ENCODE data around the gene KRTAP10-3.

The KRTAP10-3 gene

GRCh38 chr21:44530221-44530902, 28.2 kb downstream of the KRTAP10-3 start:
- no peak for TF ChIP-seq EZH2phosphoT487 (conservative IDR thresholded peaks at IDR 0.05; ENCODE audit: low read length)
- TF ChIP-seq, protein P1, sequence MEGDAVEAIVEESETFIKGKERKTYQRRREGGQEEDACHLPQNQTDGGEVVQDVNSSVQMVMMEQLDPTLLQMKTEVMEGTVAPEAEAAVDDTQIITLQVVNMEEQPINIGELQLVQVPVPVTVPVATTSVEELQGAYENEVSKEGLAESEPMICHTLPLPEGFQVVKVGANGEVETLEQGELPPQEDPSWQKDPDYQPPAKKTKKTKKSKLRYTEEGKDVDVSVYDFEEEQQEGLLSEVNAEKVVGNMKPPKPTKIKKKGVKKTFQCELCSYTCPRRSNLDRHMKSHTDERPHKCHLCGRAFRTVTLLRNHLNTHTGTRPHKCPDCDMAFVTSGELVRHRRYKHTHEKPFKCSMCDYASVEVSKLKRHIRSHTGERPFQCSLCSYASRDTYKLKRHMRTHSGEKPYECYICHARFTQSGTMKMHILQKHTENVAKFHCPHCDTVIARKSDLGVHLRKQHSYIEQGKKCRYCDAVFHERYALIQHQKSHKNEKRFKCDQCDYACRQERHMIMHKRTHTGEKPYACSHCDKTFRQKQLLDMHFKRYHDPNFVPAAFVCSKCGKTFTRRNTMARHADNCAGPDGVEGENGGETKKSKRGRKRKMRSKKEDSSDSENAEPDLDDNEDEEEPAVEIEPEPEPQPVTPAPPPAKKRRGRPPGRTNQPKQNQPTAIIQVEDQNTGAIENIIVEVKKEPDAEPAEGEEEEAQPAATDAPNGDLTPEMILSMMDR (IDR thresholded peaks at IDR 0.05; ENCODE audit: insufficient read depth, low read length, poor library complexity, severe bottlenecking): no peak
- no peaks in the 10 kb centered on the region for H3K9me3 ChIP-seq (ENCODE audit: insufficient read depth, low read length)
- no peak overlapping the region for H3K4me3 ChIP-seq (ENCODE audit: insufficient read depth, low read length, poor library complexity, severe bottlenecking)
- no peaks in the 10 kb centered on the region for H3K9me2 ChIP-seq (replicated peaks; ENCODE audit: insufficient read depth, low read length)
- H2AFZ ChIP-seq (ENCODE audit: low read depth, low read length, severe bottlenecking): no peak overlapping the region
- H4K20me1 ChIP-seq (ENCODE audit: low read depth, low read length): no peaks in the 10 kb centered on the region
- no peak overlapping the region for H3K27ac ChIP-seq (ENCODE audit: low read depth, low read length)
- no peak overlapping the region for H3K4me2 ChIP-seq (ENCODE audit: low read depth, low read length, poor library complexity, severe bottlenecking)
- no peaks in the 10 kb centered on the region for H3K79me2 ChIP-seq (ENCODE audit: insufficient read depth, low read length)
- H3K9ac ChIP-seq (ENCODE audit: low read length): no peak overlapping the region
- no peaks in the 10 kb centered on the region for H3K27me3 ChIP-seq (ENCODE audit: low read length)
- H3F3A ChIP-seq (ENCODE audit: insufficient read depth): no peaks in the 10 kb centered on the region
- no peaks in the 10 kb centered on the region for H3K36me3 ChIP-seq (ENCODE audit: low read length)

DNA sequence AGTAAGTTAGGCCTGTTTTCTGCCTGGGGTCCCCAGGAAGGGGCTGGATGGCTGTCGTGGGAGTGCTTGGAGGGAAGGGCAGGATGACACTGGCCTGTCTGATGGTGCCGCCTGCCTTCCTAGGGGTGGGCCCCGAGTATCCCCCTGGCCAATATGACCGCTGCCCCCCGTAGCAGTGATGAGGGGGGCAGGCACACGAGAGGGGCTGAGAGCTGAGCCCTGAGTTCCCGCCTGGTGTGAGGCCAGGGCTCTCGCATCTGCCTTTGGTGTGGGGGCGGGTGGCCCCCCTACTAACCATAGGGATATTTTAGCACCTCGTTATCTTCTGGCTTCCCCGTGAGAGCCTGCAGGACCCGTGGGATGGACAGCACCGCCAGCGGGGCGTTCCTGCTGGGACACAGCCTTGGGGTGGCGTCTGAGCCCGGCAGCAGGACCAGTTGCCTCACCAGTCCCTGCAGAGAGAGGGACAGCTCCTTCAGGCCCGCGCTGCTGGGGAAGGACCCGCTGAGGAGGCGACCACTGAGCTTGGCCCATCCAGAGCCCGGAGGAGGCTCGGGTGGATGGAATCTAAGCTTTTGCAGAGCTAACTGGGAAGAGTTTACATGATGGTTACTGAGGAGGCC, 29.0 kb downstream of the KRTAP10-3 start:
- H3K4me2 ChIP-seq (ENCODE audit: low read depth, low read length, poor library complexity, severe bottlenecking): no peak overlapping the region
- peaks cover 2% of the 10 kb centered on the region; the same call in 1 of the 2 replicates for H3K9me3 ChIP-seq (ENCODE audit: insufficient read depth, low read length)
- H3K9ac ChIP-seq (ENCODE audit: low read length): no peak overlapping the region
- H3K27me3 ChIP-seq (ENCODE audit: low read length): no peaks in the 10 kb centered on the region
- H4K20me1 ChIP-seq (ENCODE audit: low read depth, low read length): no peaks in the 10 kb centered on the region
- H3K79me2 ChIP-seq (ENCODE audit: insufficient read depth, low read length): no peaks in the 10 kb centered on the region
- no peaks in the 10 kb centered on the region for H3K36me3 ChIP-seq (ENCODE audit: low read length)
- H3K27ac ChIP-seq (ENCODE audit: low read depth, low read length): no peak overlapping the region
- no peak overlapping the region for H2AFZ ChIP-seq (ENCODE audit: low read depth, low read length, severe bottlenecking)
- TF ChIP-seq, protein P1 (IDR thresholded peaks at IDR 0.05; ENCODE audit: insufficient read depth, low read length, poor library complexity, severe bottlenecking): no peak
- no peak for TF ChIP-seq EZH2phosphoT487 (conservative IDR thresholded peaks at IDR 0.05; ENCODE audit: low read length)
- H3F3A ChIP-seq (ENCODE audit: insufficient read depth): no peaks in the 10 kb centered on the region
- no peak overlapping the region for H3K4me3 ChIP-seq (ENCODE audit: insufficient read depth, low read length, poor library complexity, severe bottlenecking)
- H3K9me2 ChIP-seq (replicated peaks; ENCODE audit: insufficient read depth, low read length): no peaks in the 10 kb centered on the region

DNA sequence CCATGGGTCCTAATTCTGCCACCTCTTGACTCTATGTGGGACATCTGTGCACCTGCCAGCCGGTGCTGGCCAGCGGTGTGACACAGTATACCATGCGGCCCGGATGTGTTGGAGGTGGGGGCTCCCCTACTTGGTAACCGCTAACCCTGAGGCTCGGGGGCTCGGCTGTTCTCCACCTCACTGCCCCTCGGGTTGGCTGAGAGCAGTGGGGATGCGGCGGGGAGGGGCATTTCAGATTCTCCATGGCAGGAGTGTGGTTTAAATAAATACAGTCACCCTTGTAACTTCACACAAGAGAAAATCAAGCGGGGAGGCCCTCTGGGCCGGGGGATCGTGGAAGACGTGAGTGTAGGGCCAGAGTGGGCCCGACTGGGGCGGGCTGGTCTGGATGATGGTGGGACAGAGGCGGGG, 29.6 kb downstream of the KRTAP10-3 start:
- H3K27me3 ChIP-seq (ENCODE audit: low read length): no peaks in the 10 kb centered on the region
- H3K36me3 ChIP-seq (ENCODE audit: low read length): no peaks in the 10 kb centered on the region
- no peak overlapping the region for H3K4me3 ChIP-seq (ENCODE audit: insufficient read depth, low read length, poor library complexity, severe bottlenecking)
- peaks cover 8% of the 10 kb centered on the region; the same call in 1 of the 2 replicates for H3K9me3 ChIP-seq (ENCODE audit: insufficient read depth, low read length)
- H3F3A ChIP-seq (ENCODE audit: insufficient read depth): no peaks in the 10 kb centered on the region
- TF ChIP-seq, protein P1 (IDR thresholded peaks at IDR 0.05; ENCODE audit: insufficient read depth, low read length, poor library complexity, severe bottlenecking): no peak
- TF ChIP-seq EZH2phosphoT487 (conservative IDR thresholded peaks at IDR 0.05; ENCODE audit: low read length): no peak
- H3K4me2 ChIP-seq (ENCODE audit: low read depth, low read length, poor library complexity, severe bottlenecking): no peak overlapping the region
- no peak overlapping the region for H3K9ac ChIP-seq (ENCODE audit: low read length)
- no peak overlapping the region for H2AFZ ChIP-seq (ENCODE audit: low read depth, low read length, severe bottlenecking)
- H3K27ac ChIP-seq (ENCODE audit: low read depth, low read length): no peak overlapping the region
- H3K79me2 ChIP-seq (ENCODE audit: insufficient read depth, low read length): no peaks in the 10 kb centered on the region
- no peaks in the 10 kb centered on the region for H4K20me1 ChIP-seq (ENCODE audit: low read depth, low read length)
- H3K9me2 ChIP-seq (replicated peaks; ENCODE audit: insufficient read depth, low read length): no peaks in the 10 kb centered on the region
